Adrenal gland (tissue), 12 donors: ENCODE measurements around the gene SH3BGRL2. TPM values are rescaled to one million over a fixed set of nuclear protein-coding genes. Genes with fewer than 3 reads are reported as not detected.
"Not testable (repeated sequence)": the region's sequence is repeated elsewhere in the genome, so short reads cannot be mapped to it uniquely, and the experiment has no call there.

Experiments
- DNase-seq, 7 donors: peaks; one replicate each; pipeline ENCODE4 v3.0.0-alpha.2; 2019 to 2020
- H3K27ac ChIP-seq, 5 donors: fragments of 200-600 bp; sonication (generic) in 4 of 5; 1 replicate in 3 of 5; 2 replicates in 2 of 5; pipeline versions ENCODE4 v1.5.1 to v1.8.0; 2016 to 2020; ENCODE audit warnings: mild to moderate bottlenecking in 1 of 5
- H3K27me3 ChIP-seq: fragments of 200-600 bp; 2 replicates; pipeline ENCODE4 v1.8.0; 2021
- H3K36me3 ChIP-seq, 2 donors: fragments of 200-600 bp; replicated peaks in 1 of 2; 1 replicate in 1 of 2; 2 replicates in 1 of 2; pipeline versions ENCODE4 v1.5.1 to v1.8.0; 2018 to 2022
- H3K4me1 ChIP-seq, 2 donors: fragments of 200-600 bp; replicated peaks in 1 of 2; 1 replicate in 1 of 2; 2 replicates in 1 of 2; pipeline versions ENCODE4 v1.5.1 to v1.8.0; 2018 to 2021
- H3K4me3 ChIP-seq, 4 donors: fragments of 200-600 bp; sonication (generic) in 3 of 4; one replicate each; pipeline ENCODE4 v1.5.1; 2016 to 2018
- H3K9me3 ChIP-seq, 3 donors: fragments of 200-600 bp; sonication (generic) in 1 of 3; replicated peaks in 1 of 3; 1 replicate in 2 of 3; 2 replicates in 1 of 3; pipeline versions ENCODE4 v1.5.1 to v1.8.0; 2016 to 2021
- POLR2A ChIP-seq, 2 donors: fragments of 450-650 bp; IDR thresholded peaks; one replicate each; pipeline ENCODE4 v1.6.1; 2017; ENCODE audit warnings: antibody characterized with exemption in 2 of 2, mild to moderate bottlenecking in 2 of 2, moderate library complexity in 1 of 2
- WGBS, 4 donors: extraction: QIAGEN DNeasy Blood & Tissue Kit in 2 of 4; methylation state at CpG; one replicate each; pipeline versions ENCODE4 v1.1.5 to v1.1.7; 2013 to 2017; 5-methylcytosine and 5-hydroxymethylcytosine counted together
- intact Hi-C, 2 donors: fragments of 100-400 bp; cut with DNase I; formaldehyde crosslinking; loops; one replicate each; pipeline versions ENCODE4 v1.14.1 to v1.15.0; 2022 to 2023
- polyA plus RNA-seq, 3 donors: library from polyadenylated mRNA; stranded (reverse); fragments of 200-250 nt in 2 of 3; fragments of 350-450 nt in 1 of 3; fragmentation: Illumina TruSeq in 1 of 3; extraction: RNeasy Lipid Tissue Mini Kit (QIAGEN cat#74804) in 1 of 3; gene quantifications; one replicate each; pipeline ENCODE4 v1.2.3, GENCODE V29; 2013 to 2014
- total RNA-seq, 9 donors: library from RNA; depleted of rRNA in 4 of 9; stranded (reverse); fragments of >200 nt in 4 of 9; fragments of 120-200 nt in 1 of 9; fragmentation: NEBNext Ultra II Directional in 1 of 9; extraction: Animal tissue kit (Norgen Biotek cat#: 25700) in 1 of 9; gene quantifications; one replicate each; pipeline versions ENCODE4 v1.1.0 to v1.2.4, GENCODE V29; 2013 to 2023
- TF ChIP-seq, protein P1 (sequence below), 6 experiments: fragments of 450-650 bp in 4 of 6; fragments of 200-600 bp in 2 of 6; sonication (generic) in 1 of 6; IDR thresholded peaks; 1 replicate in 5 of 6; 2 replicates in 1 of 6; pipeline versions ENCODE4 v1.5.1 to v1.8.0; 2016 to 2021; ENCODE audit warnings: antibody characterized with exemption in 6 of 6, mild to moderate bottlenecking in 2 of 6, moderate library complexity in 1 of 6
- donor health status: healthy with polysubstance abuse.
- donor health status: Bipolar disorder and iron deficiency.
- donor health status: DM: yes; HTN: yes; CAD: no.
- donor health status: DM: no; HTN: no; CAD: no.
- donor health status: DM: no; HTN: no; CAD: no.
- donor health status: DM: yes; HTN: yes; CAD: no.

SH3BGRL2 gene
- total and polyA plus RNA-seq, 12 donors: 3.8 to 13.3 (median 9.0) TPM

DNA sequence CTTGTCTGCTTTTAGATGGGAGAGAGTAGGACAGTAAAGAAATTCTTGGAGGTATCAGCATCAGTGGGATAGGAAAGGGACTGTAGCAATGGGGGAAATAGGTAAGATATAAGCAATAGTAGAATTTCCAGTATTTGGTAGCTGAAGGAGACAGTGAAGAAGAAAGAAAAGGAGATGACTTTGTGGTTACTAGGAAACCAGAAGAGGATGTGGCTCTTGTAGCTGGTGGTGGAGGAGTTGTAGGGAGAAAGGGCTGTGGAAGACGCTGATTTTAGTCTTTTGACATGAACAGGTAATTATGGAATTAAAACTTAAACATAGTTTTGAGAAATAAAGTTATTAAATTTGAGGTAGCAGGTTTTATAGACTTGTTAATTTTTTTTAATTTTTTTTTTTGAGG is 26.1 kb downstream of the SH3BGRL2 start:
- 80 to 90% (median 84%) methylated on average over 1 of the region's 1 CpG for WGBS, 4 donors
- no peaks in the 10 kb centered on the region for H3K36me3 ChIP-seq
- no peak overlapping the region for H3K4me3 ChIP-seq
- H3K27me3 ChIP-seq: no peaks in the 10 kb centered on the region
- H3K27ac ChIP-seq: no peak overlapping the region
- no peak for TF ChIP-seq POLR2A (IDR thresholded peaks at IDR 0.05)
- TF ChIP-seq, protein P1, sequence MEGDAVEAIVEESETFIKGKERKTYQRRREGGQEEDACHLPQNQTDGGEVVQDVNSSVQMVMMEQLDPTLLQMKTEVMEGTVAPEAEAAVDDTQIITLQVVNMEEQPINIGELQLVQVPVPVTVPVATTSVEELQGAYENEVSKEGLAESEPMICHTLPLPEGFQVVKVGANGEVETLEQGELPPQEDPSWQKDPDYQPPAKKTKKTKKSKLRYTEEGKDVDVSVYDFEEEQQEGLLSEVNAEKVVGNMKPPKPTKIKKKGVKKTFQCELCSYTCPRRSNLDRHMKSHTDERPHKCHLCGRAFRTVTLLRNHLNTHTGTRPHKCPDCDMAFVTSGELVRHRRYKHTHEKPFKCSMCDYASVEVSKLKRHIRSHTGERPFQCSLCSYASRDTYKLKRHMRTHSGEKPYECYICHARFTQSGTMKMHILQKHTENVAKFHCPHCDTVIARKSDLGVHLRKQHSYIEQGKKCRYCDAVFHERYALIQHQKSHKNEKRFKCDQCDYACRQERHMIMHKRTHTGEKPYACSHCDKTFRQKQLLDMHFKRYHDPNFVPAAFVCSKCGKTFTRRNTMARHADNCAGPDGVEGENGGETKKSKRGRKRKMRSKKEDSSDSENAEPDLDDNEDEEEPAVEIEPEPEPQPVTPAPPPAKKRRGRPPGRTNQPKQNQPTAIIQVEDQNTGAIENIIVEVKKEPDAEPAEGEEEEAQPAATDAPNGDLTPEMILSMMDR (IDR thresholded peaks at IDR 0.05): no peak
- DNase-seq: no peak
- H3K9me3 ChIP-seq: no peaks in the 10 kb centered on the region
- H3K4me1 ChIP-seq: no peaks in the 10 kb centered on the region
- intact Hi-C loops: no loop called here

DNA sequence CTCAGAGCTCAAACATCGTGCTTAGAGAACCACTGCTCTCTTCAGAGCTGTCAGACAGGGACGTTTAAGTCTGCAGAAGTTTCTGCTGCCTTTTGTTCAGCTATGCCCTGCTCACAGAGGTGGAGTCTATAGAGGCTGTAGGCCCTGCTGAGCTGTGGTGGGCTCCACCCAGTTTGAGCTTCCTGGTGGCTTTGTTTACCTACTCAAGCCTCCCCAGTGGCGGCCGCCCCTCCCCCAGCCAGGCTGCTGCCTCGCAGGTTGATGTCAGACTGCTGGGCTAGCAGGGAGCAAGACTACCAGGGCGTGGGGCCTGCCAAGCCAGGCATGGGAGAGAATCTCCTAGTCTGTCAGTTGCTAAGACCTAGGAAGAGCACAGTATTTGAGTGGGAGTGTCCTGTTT is 32.5 kb downstream of the SH3BGRL2 start:
- intact Hi-C loops, H3K27me3 ChIP-seq, H3K27ac ChIP-seq, H3K4me3 ChIP-seq, H3K4me1 ChIP-seq, H3K9me3 ChIP-seq, H3K36me3 ChIP-seq, DNase-seq: not testable (repeated sequence)
- 77 to 88% (median 82%) methylated on average over 1 to 6 of the region's 6 CpGs for WGBS, 4 donors

DNA sequence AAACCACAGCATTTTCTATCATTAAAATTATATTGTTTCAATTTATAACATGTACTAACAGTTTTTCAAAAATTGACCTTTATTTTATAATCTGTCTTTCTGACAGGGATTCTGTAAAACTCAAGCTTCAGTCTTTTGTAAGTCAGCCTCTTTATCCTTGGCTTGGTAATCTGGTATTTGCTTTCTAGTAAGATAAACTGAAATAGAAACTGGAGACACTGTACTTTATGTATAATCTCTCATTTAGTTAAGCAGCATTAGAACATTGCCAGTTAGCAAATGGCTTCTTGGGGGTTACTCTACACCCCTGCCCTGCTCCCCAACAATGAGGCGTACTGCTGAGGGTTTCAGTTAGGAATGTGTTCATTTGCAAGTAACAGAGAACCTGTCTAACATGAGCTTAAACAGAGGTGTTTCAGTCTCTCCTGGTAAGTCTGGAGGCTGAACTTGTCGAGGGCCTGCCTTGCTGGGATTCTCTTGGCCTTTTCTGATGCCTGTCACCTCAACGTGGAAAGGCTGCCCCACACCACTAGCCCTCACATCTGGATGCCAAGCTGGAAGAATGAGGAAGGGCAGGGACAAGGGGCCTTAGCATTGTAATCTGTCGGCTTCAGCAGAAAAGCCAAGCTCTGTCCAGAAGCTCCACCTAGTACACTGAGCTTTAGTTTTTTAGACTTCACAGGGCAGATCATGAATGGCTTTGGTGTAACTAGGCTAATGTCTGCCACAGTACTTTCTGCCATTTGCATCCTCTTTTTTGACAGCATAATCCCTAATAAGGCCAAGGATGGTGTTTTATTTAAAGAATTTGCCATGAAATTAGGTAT is 34.8 kb downstream of the SH3BGRL2 start:
- 72 to 92% (median 86%) methylated on average over 3 to 4 of the region's 4 CpGs for WGBS, 4 donors
- H3K4me3 ChIP-seq: no peak overlapping the region
- DNase-seq: no peak
- H3K27me3 ChIP-seq: no peaks in the 10 kb centered on the region
- no peaks in the 10 kb centered on the region for H3K36me3 ChIP-seq
- intact Hi-C loops: no loop called here
- H3K9me3 ChIP-seq: no peaks in the 10 kb centered on the region
- H3K27ac ChIP-seq: no peak overlapping the region
- TF ChIP-seq, protein P1 (IDR thresholded peaks at IDR 0.05): no peak
- no peak for TF ChIP-seq POLR2A (IDR thresholded peaks at IDR 0.05)
- no peaks in the 10 kb centered on the region for H3K4me1 ChIP-seq

DNA sequence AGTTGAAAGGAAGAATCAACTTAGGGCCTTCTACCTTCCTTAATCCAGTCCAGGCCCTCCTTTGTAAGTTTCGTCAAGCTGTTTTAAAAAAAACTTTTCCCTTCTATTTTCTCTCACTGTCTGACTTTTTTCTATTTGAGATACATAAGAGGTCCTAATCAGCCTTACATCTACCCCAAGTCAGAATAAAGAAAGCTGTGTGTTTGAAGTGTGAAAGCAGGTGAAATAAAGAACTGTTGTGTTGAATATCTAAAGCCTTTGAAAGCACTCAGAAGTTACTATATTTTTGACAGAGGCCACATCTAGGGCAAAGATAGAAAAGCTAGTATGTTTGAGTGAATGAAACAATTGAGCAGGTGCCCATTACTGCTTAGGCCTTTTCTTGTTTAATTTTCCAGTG is 35.5 kb downstream of the SH3BGRL2 start:
- 90 to 100% (median 92%) methylated on average over 1 of the region's 1 CpG for WGBS, 4 donors
- Histone ChIP-seq H3K27ac (no peak overlapping the region), H3K36me3 (no peaks in the 10 kb centered on the region), H3K27me3 (no peaks in the 10 kb centered on the region), H3K4me3 (no peak overlapping the region), H3K9me3 (no peaks in the 10 kb centered on the region), H3K4me1 (no peaks in the 10 kb centered on the region)
- TF ChIP-seq POLR2A (IDR thresholded peaks at IDR 0.05): no peak
- TF ChIP-seq, protein P1 (IDR thresholded peaks at IDR 0.05): no peak
- intact Hi-C loops: no loop called here
- no peak for DNase-seq

DNA sequence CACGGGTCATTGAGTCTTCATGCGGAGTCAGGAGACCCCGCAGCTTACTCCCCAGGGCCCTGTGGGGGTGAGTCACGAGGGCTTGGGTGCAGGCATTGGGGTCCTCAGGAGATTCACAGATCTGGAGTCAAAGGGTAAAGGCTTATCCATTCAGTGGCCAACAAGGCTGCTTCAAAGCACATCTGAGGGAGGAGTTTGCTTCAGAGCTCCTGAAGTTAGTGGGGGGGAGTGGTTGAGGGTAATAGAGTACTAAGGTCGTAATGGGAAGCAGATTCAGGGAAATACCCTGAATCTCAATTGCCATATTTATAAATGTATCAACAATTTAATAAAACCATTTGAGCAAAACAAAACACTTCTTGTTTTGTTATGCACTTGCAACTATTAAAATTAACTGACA is 37.3 kb downstream of the SH3BGRL2 start:
- H3K4me3 ChIP-seq: no peak overlapping the region
- intact Hi-C loops: no loop called here
- no peaks in the 10 kb centered on the region for H3K9me3 ChIP-seq
- H3K27ac ChIP-seq: no peak overlapping the region
- DNase-seq: no peak
- WGBS, 4 donors: 86 to 92% (median 89%) methylated on average over 5 of the region's 5 CpGs
- no peaks in the 10 kb centered on the region for H3K36me3 ChIP-seq
- TF ChIP-seq, protein P1 (IDR thresholded peaks at IDR 0.05): no peak
- no peak for TF ChIP-seq POLR2A (IDR thresholded peaks at IDR 0.05)
- no peaks in the 10 kb centered on the region for H3K4me1 ChIP-seq
- H3K27me3 ChIP-seq: no peaks in the 10 kb centered on the region
